IPS-NIHi7 (cell line): ENCODE measurements around the gene HOXD12.

Experiments used
- DNase-seq: peaks from one replicate; pipeline ENCODE4 v3.0.0; 2012; ENCODE audit warnings: mixed read lengths; ENCODE audit errors: extremely low spot score

HOXD12 gene

GRCh38 chr2:176147800-176148496 lies 48.4 kb downstream of the HOXD12 start:
- DNase-seq: no peak

GRCh38 chr2:176148751-176149421 lies 49.3 kb downstream of the HOXD12 start:
- DNase-seq: no peak

GRCh38 chr2:176149481-176149938 lies 49.9 kb downstream of the HOXD12 start:
- DNase-seq: no peak

GRCh38 chr2:176149939-176150583 lies 50.5 kb downstream of the HOXD12 start:
- no peak for DNase-seq

GRCh38 chr2:176150584-176151441 lies 51.2 kb downstream of the HOXD12 start:
- no peak for DNase-seq

- no peak for DNase-seq
Observed at GRCh38 chr2:176151442-176152287, 52.1 kb downstream of the HOXD12 start, which contains the start of gene HOXD4. TSS of gene HOXD4 (plus strand) at chr2:176151550. CDS start at chr2:176151634, 84 bp downstream.
